Mesendoderm (in vitro differentiated cells): ENCODE data around the gene HK3.
A peak's percentile ranks its signal among the peaks of the same experiment; 100 is the strongest.

Experiments
- DNase-seq: peaks from one replicate; pipeline ENCODE4 v3.0.0; 2013
- H2AK5ac ChIP-seq: 2 replicates; pipeline ENCODE4 v1.6.1; 2013; ENCODE audit warnings: low read length, inconsistent platforms
- H2BK120ac ChIP-seq: 2 replicates; pipeline ENCODE4 v1.6.1; 2013; ENCODE audit warnings: low read depth, mild to moderate bottlenecking, low read length, moderate library complexity, mixed read lengths
- H2BK15ac ChIP-seq: replicated peaks from 2 replicates; pipeline ENCODE4 v1.6.1; 2013; ENCODE audit warnings: low read depth, mild to moderate bottlenecking, moderate library complexity
- H2BK5ac ChIP-seq: 2 replicates; pipeline ENCODE4 v1.6.1; 2013; ENCODE audit warnings: low read length, inconsistent platforms
- H3K18ac ChIP-seq: 2 replicates; pipeline ENCODE4 v1.6.1; 2013; ENCODE audit warnings: mild to moderate bottlenecking, low read length, mixed read lengths
- H3K23ac ChIP-seq: one replicate; pipeline ENCODE4 v1.6.1; 2013; ENCODE audit warnings: low read length
- H3K27ac ChIP-seq: 2 replicates; pipeline ENCODE4 v1.5.1; 2013; ENCODE audit warnings: low read depth, mild to moderate bottlenecking, inconsistent platforms, low read length, moderate library complexity
- H3K27me3 ChIP-seq: 2 replicates; pipeline ENCODE4 v1.6.1; 2013; ENCODE audit warnings: low read length, control low read depth, mild to moderate bottlenecking, inconsistent platforms; ENCODE audit not compliant: insufficient read depth, poor library complexity
- H3K36me3 ChIP-seq: 2 replicates; pipeline ENCODE4 v1.6.1; 2013; ENCODE audit warnings: low read length, inconsistent platforms; ENCODE audit not compliant: control insufficient read depth, insufficient read depth
- H3K4ac ChIP-seq: one replicate; pipeline ENCODE4 v1.6.1; 2013; ENCODE audit warnings: low read depth, mild to moderate bottlenecking, low read length, moderate library complexity
- H3K4me1 ChIP-seq: 2 replicates; pipeline ENCODE4 v1.6.1; 2013; ENCODE audit warnings: low read depth, low read length, inconsistent platforms; ENCODE audit not compliant: control insufficient read depth
- H3K4me2 ChIP-seq: 2 replicates; pipeline ENCODE4 v1.6.1; 2013; ENCODE audit warnings: low read length
- H3K4me3 ChIP-seq: 2 replicates; pipeline ENCODE4 v1.5.1; 2013; ENCODE audit warnings: mild to moderate bottlenecking, low read length
- H3K56ac ChIP-seq: one replicate; pipeline ENCODE4 v1.6.1; 2013; ENCODE audit warnings: low read length
- H3K79me1 ChIP-seq: 2 replicates; pipeline ENCODE4 v1.6.1; 2013; ENCODE audit warnings: low read length, inconsistent platforms
- H3K79me2 ChIP-seq: 2 replicates; pipeline ENCODE4 v1.6.1; 2013; ENCODE audit warnings: mild to moderate bottlenecking, low read length; ENCODE audit not compliant: control insufficient read depth, insufficient read depth
- H3K9ac ChIP-seq: 2 replicates; pipeline ENCODE4 v1.6.1; 2013; ENCODE audit warnings: low read length, inconsistent platforms
- H4K5ac ChIP-seq: one replicate; pipeline ENCODE4 v1.6.1; 2013; ENCODE audit warnings: low read length
- H4K8ac ChIP-seq: one replicate; pipeline ENCODE4 v1.6.1; 2013; ENCODE audit warnings: low read depth, mild to moderate bottlenecking, control low read depth, low read length, moderate library complexity
- WGBS: extraction: QIAGEN DNeasy Blood & Tissue Kit; methylation state at CpG from one replicate; pipeline ENCODE4 v1.1.7; 2013; ENCODE audit warnings: low lambda C conversion rate, missing lambda C conversion rate; ENCODE audit not compliant: insufficient coverage; ENCODE audit errors: extremely low coverage; 5-methylcytosine and 5-hydroxymethylcytosine counted together

Gene HK3

DNA sequence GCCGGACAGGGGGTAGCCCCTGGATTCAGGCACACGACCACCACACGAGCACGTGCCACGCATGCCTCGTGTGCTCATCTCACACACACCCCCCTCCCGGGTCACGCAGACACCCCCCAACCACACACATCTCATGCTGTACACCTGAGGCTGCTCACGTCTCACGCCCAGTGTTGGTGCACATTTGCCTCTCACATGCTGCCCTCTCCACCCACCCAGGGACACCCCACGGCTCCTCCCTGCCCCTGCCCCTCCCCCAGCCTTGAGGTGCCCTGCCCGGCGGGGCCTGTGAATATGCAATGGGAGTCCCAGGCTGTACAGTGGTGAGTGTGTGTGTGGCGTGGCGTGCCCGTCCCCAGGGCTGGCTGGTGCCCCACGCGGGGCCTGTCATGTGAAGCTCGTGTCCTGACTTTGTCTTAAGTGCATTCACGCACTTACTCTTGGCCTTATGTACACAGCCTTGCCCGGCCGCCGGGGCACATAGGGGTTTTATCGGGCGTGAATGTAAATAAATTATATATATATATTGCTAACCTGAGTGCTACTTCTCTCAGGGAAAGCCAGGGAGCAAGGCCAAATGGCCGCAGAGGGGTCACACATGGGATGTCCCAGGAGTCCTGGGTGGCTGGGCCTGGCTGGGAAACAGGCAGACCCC is 18.7 kb downstream of the HK3 start:
- Histone ChIP-seq H3K79me2 (no peaks in the 10 kb centered on the region), H4K5ac (no peak overlapping the region), H3K4ac (no peak overlapping the region), H2BK5ac (no peak overlapping the region), H2BK120ac (no peak overlapping the region), H3K4me2 (no peak overlapping the region), H2AK5ac (no peak overlapping the region), H3K18ac (no peak overlapping the region), H4K8ac (no peak overlapping the region), H3K9ac (no peak overlapping the region), H3K27ac (no peak overlapping the region), H3K27me3 (no peaks in the 10 kb centered on the region), H3K56ac (no peak overlapping the region), H3K23ac (no peak overlapping the region), H3K79me1 (no peaks in the 10 kb centered on the region), H3K4me1 (no peaks in the 10 kb centered on the region), H3K36me3 (no peaks in the 10 kb centered on the region), H2BK15ac (no peak overlapping the region), H3K4me3 (no peak overlapping the region)
- no peak for DNase-seq
- no CpG with 5 or more reads among the region's 26 CpGs for WGBS

DNA sequence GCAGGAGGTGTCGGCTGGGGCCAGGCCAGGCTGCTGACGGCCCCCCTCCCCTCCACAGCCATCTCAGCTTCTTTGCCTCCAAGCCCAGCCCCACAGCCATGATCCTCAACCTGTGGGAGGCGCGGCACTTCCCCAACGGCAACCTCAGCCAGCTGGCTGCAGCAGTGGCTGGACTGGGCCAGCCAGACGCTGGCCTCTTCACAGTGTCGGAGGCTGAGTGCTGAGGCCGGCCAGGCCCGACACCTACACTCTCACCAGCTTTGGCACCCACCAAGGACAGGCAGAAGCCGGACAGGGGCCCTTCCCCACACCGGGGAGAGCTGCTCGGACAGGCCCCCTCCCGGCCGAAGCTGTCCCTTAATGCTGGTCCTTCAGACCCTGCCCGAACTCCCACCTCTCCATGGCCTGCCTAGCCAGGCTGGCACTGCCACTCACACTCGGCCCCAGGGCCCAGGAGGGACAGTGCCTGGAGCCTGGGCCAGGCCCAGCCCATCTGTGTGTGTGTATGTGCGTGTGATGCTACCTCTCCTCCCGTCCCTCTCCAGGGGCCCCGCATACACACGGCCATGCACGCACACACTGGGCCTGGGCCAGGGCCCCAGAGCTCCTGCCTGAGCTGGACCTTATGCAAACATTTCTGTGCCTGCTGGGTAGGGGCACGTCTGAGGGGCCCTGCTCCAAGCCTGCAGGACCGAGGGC is 19.3 kb downstream of the HK3 start:
- H3K18ac ChIP-seq = no peak overlapping the region
- H4K8ac ChIP-seq = no peak overlapping the region
- no peak overlapping the region for H4K5ac ChIP-seq
- no peaks in the 10 kb centered on the region for H3K79me1 ChIP-seq
- no peak overlapping the region for H3K4me3 ChIP-seq
- no peak overlapping the region for H2BK15ac ChIP-seq
- no peak overlapping the region for H3K23ac ChIP-seq
- no peak overlapping the region for H2BK5ac ChIP-seq
- H2BK120ac ChIP-seq = no peak overlapping the region
- H3K27ac ChIP-seq = no peak overlapping the region
- no peaks in the 10 kb centered on the region for H3K79me2 ChIP-seq
- H3K36me3 ChIP-seq = no peaks in the 10 kb centered on the region
- no peak for DNase-seq
- H3K4me2 ChIP-seq = no peak overlapping the region
- WGBS = no CpG with 5 or more reads among the region's 23 CpGs
- H3K9ac ChIP-seq = no peak overlapping the region
- H3K27me3 ChIP-seq = no peaks in the 10 kb centered on the region
- no peak overlapping the region for H3K4ac ChIP-seq
- H3K4me1 ChIP-seq = no peaks in the 10 kb centered on the region
- peak overlapping the region; percentile 34 for H3K56ac ChIP-seq
- H2AK5ac ChIP-seq = no peak overlapping the region

DNA sequence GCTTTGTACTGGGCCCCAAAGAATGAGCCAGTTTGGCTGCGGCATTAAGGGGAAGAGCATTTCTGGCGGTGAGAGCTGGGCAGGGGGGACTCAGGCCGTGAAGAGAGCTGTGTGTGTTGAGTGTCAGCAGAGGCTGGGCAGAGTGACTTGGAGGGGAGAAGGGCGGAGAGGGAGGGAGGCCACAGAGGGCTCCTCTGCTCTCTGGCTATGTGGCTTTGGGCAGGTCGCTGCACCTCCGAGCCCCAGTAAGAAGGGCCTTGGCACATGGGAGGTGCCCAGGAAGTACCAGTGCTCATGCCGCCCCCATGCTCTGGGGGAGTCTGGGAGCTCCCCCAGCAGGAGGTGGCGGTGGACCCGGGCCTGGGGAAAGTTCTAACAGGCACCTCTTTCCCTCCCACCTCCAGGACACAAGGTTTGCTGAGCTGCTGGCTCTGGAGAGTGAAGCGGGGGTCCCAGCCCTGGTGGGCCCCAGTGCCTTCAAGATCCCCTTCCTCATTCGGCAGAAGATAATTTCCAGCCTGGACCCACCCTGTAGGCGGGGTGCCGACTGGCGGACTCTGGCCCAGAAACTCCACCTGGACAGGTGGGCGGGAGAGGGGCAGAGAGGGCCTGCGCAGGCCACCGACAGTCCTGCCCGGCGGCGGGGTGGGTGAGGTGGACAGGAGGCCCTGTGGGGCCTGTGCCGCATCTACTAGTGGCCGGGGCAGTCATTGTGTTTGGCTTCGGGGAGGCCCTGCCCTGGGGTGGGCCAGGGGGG is 20.1 kb downstream of the HK3 start:
- H3K4me1 ChIP-seq = no peaks in the 10 kb centered on the region
- no peaks in the 10 kb centered on the region for H3K79me2 ChIP-seq
- H3K36me3 ChIP-seq = no peaks in the 10 kb centered on the region
- DNase-seq = no peak
- H3K4me3 ChIP-seq = no peak overlapping the region
- H4K5ac ChIP-seq = no peak overlapping the region
- no peaks in the 10 kb centered on the region for H3K79me1 ChIP-seq
- no peak overlapping the region for H3K4me2 ChIP-seq
- no peak overlapping the region for H3K18ac ChIP-seq
- WGBS = no CpG with 5 or more reads among the region's 23 CpGs
- no peak overlapping the region for H2AK5ac ChIP-seq
- H3K56ac ChIP-seq = no peak overlapping the region
- H2BK15ac ChIP-seq = no peak overlapping the region
- no peak overlapping the region for H3K4ac ChIP-seq
- H2BK5ac ChIP-seq = no peak overlapping the region
- no peak overlapping the region for H4K8ac ChIP-seq
- no peak overlapping the region for H3K9ac ChIP-seq
- no peak overlapping the region for H3K23ac ChIP-seq
- H2BK120ac ChIP-seq = no peak overlapping the region
- no peak overlapping the region for H3K27ac ChIP-seq
- H3K27me3 ChIP-seq = no peaks in the 10 kb centered on the region

DNA sequence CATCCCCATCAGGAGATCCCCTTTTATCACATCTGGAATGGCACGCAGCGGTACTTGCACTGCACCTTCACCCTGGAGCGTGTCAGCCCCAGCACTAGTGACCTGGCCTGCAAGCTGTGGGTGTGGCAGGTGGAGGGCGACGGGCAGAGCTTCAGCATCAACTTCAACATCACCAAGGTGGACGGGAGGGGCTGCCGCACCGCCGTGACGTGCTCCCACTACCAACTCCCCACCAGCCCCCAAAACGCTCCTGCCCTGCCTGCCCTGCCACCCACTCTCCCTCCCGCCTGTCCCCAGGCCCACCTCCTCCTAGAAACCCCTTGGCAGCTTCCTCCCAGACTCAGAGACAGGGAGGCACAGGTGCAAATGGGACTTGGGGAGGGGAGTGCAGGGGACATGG is 20.7 kb downstream of the HK3 start:
- Histone ChIP-seq H3K36me3 (no peaks in the 10 kb centered on the region), H2AK5ac (no peak overlapping the region), H4K8ac (no peak overlapping the region), H3K56ac (no peak overlapping the region), H3K4me2 (no peak overlapping the region), H2BK120ac (no peak overlapping the region), H3K4ac (no peak overlapping the region), H4K5ac (no peak overlapping the region), H3K4me3 (no peak overlapping the region), H2BK5ac (no peak overlapping the region), H2BK15ac (no peak overlapping the region), H3K9ac (no peak overlapping the region), H3K18ac (no peak overlapping the region), H3K27me3 (no peaks in the 10 kb centered on the region), H3K79me2 (no peaks in the 10 kb centered on the region), H3K23ac (no peak overlapping the region), H3K4me1 (no peaks in the 10 kb centered on the region), H3K27ac (no peak overlapping the region), H3K79me1 (no peaks in the 10 kb centered on the region)
- DNase-seq = no peak
- WGBS = no CpG with 5 or more reads among the region's 12 CpGs

DNA sequence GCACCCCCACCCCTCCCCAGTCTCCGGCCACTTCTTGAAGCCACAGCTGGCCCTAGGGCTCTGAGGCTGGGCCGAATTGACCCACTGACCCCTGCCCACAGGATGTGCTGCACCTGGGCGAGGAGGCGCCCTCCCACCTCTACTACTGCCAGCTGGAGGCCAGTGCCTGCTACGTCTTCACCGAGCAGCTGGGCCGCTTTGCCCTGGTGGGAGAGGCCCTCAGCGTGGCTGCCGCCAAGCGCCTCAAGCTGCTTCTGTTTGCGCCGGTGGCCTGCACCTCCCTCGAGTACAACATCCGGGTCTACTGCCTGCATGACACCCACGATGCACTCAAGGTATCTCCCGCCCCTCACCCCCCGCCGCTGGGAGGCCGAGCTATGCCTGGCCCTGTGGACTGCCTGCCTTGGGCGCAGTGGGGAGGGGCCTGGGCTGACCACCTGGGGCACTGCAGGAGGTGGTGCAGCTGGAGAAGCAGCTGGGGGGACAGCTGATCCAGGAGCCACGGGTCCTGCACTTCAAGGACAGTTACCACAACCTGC is 21.3 kb downstream of the HK3 start:
- H4K8ac ChIP-seq = no peak overlapping the region
- H3K4me3 ChIP-seq = no peak overlapping the region
- no peaks in the 10 kb centered on the region for H3K79me1 ChIP-seq
- H3K56ac ChIP-seq = no peak overlapping the region
- H3K9ac ChIP-seq = no peak overlapping the region
- H4K5ac ChIP-seq = no peak overlapping the region
- H3K27me3 ChIP-seq = no peaks in the 10 kb centered on the region
- no peaks in the 10 kb centered on the region for H3K36me3 ChIP-seq
- no peak overlapping the region for H3K23ac ChIP-seq
- no peak for DNase-seq
- H3K79me2 ChIP-seq = no peaks in the 10 kb centered on the region
- H3K4ac ChIP-seq = no peak overlapping the region
- no peak overlapping the region for H2AK5ac ChIP-seq
- H3K4me1 ChIP-seq = no peaks in the 10 kb centered on the region
- no peak overlapping the region for H3K4me2 ChIP-seq
- H3K18ac ChIP-seq = no peak overlapping the region
- H3K27ac ChIP-seq = no peak overlapping the region
- H2BK15ac ChIP-seq = no peak overlapping the region
- no peak overlapping the region for H2BK120ac ChIP-seq
- no CpG with 5 or more reads among the region's 21 CpGs for WGBS
- H2BK5ac ChIP-seq = no peak overlapping the region
